CD4-positive, alpha-beta T cell treated with Interleukin-1 beta for 1 hour (primary cell): ENCODE data around the gene TRIL.

Experiments used
- DNase-seq, 2 donors: peaks; one replicate each; pipeline ENCODE4 v3.0.0-alpha.2; 2020 to 2022

Gene TRIL

GRCh38 chr7:28958235-28958979, at the start of gene TRIL:
Gene TRIL, minus strand, starts transcription at chr7:28958330. Its CDS starts 284 bp downstream, at chr7:28958046.
- no peak for DNase-seq

- no peak for DNase-seq
Measured at GRCh38 chr7:29007127-29007526, 49.0 kb upstream of the TRIL start.

- no peak for DNase-seq
Measured at GRCh38 chr7:29005829-29006228, 47.7 kb upstream of the TRIL start.

GRCh38 chr7:29005406-29005805, 47.3 kb upstream of the TRIL start:
- no peak for DNase-seq

GRCh38 chr7:29003703-29004102, 45.6 kb upstream of the TRIL start:
- no peak for DNase-seq

- no peak for DNase-seq
Measured at GRCh38 chr7:29000717-29001076, 42.6 kb upstream of the TRIL start.

GRCh38 chr7:28999895-29000716, 42.0 kb upstream of the TRIL start:
- no peak for DNase-seq

GRCh38 chr7:28999427-28999826, 41.3 kb upstream of the TRIL start:
- no peak for DNase-seq

- no peak for DNase-seq
Measured at GRCh38 chr7:28998105-28998504, 40.0 kb upstream of the TRIL start.

- DNase-seq, result no peak
Measured at GRCh38 chr7:28996836-28997235, 38.7 kb upstream of the TRIL start.

GRCh38 chr7:28993371-28993770, 35.2 kb upstream of the TRIL start:
- no peak for DNase-seq

- no peak for DNase-seq
Measured at GRCh38 chr7:28992798-28993197, 34.7 kb upstream of the TRIL start.

- DNase-seq, result no peak
Measured at GRCh38 chr7:28990200-28990960, 32.2 kb upstream of the TRIL start.

- no peak for DNase-seq
Measured at GRCh38 chr7:28989211-28989980, 31.3 kb upstream of the TRIL start.

GRCh38 chr7:28988810-28989209, 30.7 kb upstream of the TRIL start:
- DNase-seq, result no peak

- DNase-seq, result no peak
Measured at GRCh38 chr7:28988091-28988490, 30.0 kb upstream of the TRIL start.

- no peak for DNase-seq
Measured at GRCh38 chr7:28986765-28987110, 28.6 kb upstream of the TRIL start.

GRCh38 chr7:28986028-28986764, 28.1 kb upstream of the TRIL start:
- DNase-seq, result no peak

GRCh38 chr7:28984631-28985030, 26.5 kb upstream of the TRIL start:
- DNase-seq, result no peak

- no peak for DNase-seq
Measured at GRCh38 chr7:28984217-28984616, 26.1 kb upstream of the TRIL start.

GRCh38 chr7:28983396-28984190, 25.5 kb upstream of the TRIL start:
- no peak for DNase-seq

GRCh38 chr7:28981161-28981465, 23.0 kb upstream of the TRIL start:
- no peak for DNase-seq
